ENCODE results near the gene UGT1A1.

- TF ChIP-seq CTCF (conservative IDR thresholded peaks at IDR 0.05; ENCODE audit: low read depth, low read length) (no peak), EZH2 (IDR thresholded peaks at IDR 0.05; ENCODE audit: low read length, unreplicated experiment) (no peak), EZH2phosphoT487 (IDR thresholded peaks at IDR 0.05; ENCODE audit: borderline replicate concordance, low read length) (no peak)
Observed at GRCh38 chr2:233769260-233769659, 9.2 kb downstream of the UGT1A1 start.

Measured in PC-3 (cell line).